Activated CD4-positive, CD25-positive, alpha-beta regulatory T cell treated with anti-CD3 and anti-CD28 coated beads, Interleukin-2, amount 50 U/mL, for 72 hours (primary cell): ENCODE data around the gene MAP3K1.

Experiments
- DNase-seq: peaks from one replicate; pipeline ENCODE4 v3.0.0; 2021

The MAP3K1 gene

DNA sequence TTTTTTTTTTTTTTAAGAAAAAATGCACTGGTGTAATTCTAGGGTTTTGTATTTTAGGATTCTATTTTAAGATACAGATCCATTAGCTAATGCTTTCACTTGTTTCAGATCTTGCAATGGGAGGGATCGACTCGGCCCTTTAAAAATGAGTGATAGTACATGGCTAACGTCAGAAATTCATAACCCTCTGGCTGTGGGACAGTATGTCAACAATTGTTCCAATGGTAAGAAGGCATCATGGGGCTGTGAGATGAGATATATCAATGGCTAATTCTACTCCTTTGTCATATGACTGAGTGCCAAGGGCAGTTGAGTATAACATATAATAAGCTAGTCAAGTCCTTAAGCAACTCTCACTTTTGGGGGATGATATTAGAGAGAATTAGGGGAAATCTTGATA, 98.4 kb downstream of the MAP3K1 start:
- no peak for DNase-seq

DNA sequence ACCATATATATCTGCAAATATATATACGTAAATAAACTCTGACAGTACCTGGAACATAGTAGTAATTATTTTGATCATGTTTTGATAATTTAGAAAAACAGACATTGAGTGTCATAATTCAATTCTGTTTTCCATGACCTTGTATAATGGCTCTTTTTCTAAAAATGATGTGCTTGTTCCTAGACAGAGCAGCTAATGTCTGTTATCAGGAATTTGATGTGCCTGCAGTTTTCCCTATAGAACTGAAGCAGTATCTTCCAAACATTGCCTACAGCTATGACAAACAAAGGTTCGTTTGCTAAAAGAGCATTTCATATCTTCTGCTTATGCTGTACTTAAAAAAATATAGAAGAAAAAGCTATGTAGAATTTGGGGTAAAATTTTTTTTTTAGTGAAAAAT, 99.3 kb downstream of the MAP3K1 start:
- DNase-seq, result no peak

DNA sequence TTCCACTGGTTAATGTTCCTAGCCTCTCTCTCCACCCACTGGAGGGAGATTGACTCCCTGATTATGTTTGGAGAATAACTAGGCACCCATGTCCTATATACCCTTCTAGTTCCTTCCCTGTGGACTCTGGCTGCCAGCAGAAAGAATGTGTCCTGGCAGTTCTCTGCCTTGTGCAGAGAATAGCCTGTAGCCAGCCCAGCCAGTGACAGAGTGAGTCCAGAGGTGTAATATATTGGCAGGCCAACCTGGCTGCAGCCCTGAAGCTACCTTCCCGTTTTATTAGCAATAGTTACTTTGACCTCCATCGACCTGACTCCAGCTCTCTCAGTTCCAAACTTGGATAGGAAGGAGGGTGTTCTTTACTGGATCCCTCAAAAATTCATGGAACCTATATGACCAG, 102.2 kb downstream of the MAP3K1 start:
- no peak for DNase-seq

DNA sequence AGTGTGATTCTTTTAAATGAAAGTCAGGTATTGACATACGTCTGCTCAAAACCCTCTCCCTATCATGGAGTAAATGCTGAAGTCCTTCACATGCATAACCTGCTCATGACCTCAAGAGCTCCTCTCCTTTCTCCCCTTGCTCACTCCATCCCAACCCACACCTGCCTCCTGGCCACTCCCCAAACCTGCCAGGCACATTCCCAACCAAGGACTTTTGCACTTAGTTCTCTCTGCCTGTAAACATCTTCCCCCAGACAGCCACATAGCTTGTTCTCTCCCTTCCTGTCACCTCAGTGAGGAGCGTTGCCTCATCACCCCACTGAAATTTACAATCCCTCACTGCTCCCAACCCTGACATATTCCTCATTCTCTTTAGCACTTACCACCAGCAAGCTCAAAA, 102.7 kb downstream of the MAP3K1 start:
- DNase-seq, result no peak

DNA sequence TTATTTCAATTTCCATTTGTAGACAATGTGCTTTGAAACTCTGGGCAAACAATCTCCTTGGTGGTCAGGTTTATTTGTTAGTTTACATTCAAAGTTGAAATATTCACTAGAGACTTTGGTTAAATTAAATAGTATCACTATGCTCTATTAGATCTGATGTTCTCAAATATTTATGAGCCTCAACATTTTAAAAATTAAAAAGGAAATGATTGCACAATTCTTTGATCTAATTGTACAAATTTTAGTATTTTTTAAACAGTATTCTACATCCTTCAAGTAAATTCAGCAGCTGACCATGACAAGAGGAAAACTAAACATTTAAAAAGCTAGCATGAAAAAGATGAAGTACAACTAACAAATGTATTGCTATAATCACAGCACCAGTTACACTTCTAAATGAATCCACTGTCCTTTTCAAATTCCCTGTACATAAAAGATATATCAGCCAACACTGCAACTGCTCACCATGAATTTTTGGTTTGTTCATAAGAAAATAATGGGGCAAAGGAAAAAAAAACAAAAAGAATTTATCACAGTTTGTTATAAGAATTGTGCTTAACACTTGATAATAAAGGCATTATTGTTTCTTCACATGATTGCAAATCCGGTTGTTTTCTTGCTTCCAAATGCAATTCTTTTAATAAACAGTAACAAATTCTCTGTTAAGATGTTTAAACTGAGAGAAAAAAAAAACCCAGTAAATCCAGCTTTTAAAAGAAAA, 104.8 kb downstream of the MAP3K1 start:
- no peak for DNase-seq

DNA sequence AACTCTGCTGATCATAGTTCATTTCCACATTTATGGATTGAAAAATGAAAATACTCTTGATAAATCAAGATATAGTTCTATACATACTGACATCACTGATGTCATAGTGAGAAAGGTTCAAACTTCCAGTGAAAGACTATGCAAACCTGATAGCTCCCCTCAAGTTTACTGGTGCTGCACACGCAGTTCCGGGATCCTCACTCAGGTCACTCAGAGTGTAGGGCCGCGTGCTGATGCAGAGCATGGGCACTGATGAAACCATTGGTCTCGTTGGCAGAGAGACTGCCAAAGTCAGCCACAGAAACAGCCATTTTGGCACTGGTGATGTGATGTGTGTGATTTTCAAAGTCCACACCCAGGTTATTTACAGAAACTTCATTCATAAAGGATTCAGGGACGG, 107.6 kb downstream of the MAP3K1 start:
- no peak for DNase-seq

DNA sequence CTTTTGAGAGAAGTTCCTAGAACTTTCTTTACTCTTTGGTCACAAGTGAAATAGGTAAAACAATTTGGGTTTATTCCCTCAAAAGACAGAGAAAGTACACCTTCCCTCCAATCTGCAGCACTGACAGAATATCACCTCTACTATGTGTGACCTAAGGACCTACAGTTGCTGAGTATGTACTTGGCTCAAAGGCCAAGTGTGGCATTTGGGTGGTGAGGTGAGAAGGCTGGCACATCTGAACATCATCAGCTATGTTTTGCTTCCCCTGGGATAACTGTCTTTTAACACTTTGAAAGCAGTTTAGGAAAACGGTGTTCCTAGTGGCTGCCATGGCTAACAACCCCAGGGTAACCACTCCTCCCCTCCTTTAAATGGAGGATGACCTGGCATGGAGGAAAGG, 119.0 kb downstream of the MAP3K1 start:
- no peak for DNase-seq

DNA sequence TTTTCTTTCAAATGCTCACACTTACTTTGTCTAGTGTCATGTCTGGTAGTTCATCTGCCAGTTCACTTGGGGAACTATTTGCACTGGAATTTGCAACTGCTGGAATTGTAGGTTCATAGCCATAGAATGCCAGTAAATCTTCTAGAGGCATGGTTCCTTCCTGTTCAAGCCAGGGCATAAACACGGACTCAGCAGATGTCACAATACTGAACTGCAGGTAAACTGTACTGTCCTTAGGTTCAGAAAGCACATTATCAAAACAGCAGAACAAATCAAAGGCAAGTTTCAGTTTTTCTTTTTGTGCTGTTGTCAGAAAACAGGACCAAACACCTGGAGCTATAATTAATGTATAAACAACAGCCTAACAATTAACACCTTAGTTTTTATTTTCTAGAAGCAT, 123.5 kb downstream of the MAP3K1 start:
- no peak for DNase-seq

DNA sequence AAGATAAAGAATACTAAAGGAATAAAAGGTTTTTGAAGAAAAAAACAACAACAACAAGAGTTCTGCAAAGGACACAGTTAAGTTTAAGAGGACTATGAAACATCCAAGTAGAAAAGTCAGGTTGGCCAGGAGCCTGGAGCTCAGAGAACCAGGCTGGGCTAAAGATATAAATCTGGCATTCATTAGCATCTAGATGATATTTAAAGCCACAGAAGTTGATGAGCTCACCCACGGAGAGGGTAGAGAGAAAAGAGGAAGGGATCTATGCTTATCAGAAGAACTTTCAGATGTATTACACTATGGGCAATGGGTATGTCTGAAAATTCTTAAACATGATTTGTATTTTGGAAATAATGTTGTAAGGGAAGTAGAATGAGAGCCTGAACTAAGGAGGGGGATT, 126.6 kb downstream of the MAP3K1 start:
- DNase-seq, result no peak
